IMR-90 (cell line): Measurements from ENCODE around the gene TTC3. TPM values are rescaled to one million over a fixed set of nuclear protein-coding genes. Genes with fewer than 3 reads are reported as not detected.

ENCODE experiments used
- ATAC-seq: fragments of 200-7000 bp; cut with Tn5 transposase; 2 replicates; pipeline ENCODE4 v1.9.1; 2020; ENCODE audit warnings: low read depth, mild to moderate bottlenecking, moderate library complexity
- BruUV-seq: library from RNA; stranded (reverse); fragments of 400-500 nt; replicated peaks from 2 replicates; lab custom pipeline; 2021; lab: Mats Ljungman, UMichigan
- CTCF ChIA-PET: fragments of 300-600 bp; formaldehyde crosslinking; extraction: SDS; loops from one replicate; lab custom pipeline; 2021; ENCODE audit warnings: antibody characterized with exemption; lab: Yijun Ruan, JAX
- POLR2A ChIA-PET: fragments of 300-600 bp; sonication (Branson Sonifier 250); formaldehyde crosslinking; loops from one replicate; lab custom pipeline; 2022; ENCODE audit warnings: antibody characterized with exemption; ENCODE audit not compliant: unreplicated experiment; lab: Charles Lee
- DNase-seq: peaks from one replicate; pipeline ENCODE4 v3.0.0; 2013
- H2AFZ ChIP-seq: replicated peaks from 2 replicates; pipeline ENCODE3; 2013; ENCODE audit warnings: low read length, mild to moderate bottlenecking; ENCODE audit not compliant: poor library complexity
- H2AK5ac ChIP-seq: 2 replicates; pipeline ENCODE4 v1.6.1; 2013; ENCODE audit warnings: low read depth, low read length, inconsistent platforms
- H2AK9ac ChIP-seq: replicated peaks from 2 replicates; pipeline ENCODE3; 2013; ENCODE audit warnings: mild to moderate bottlenecking, low read depth, low read length, moderate library complexity; ENCODE audit not compliant: poor library complexity
- H2BK120ac ChIP-seq: 2 replicates; pipeline ENCODE4 v1.6.1; 2013; ENCODE audit warnings: low read depth, low read length, inconsistent platforms
- H2BK15ac ChIP-seq: 3 replicates; pipeline ENCODE4 v1.6.1; 2013; ENCODE audit warnings: low read depth, low read length, inconsistent platforms
- H2BK20ac ChIP-seq: 2 replicates; pipeline ENCODE4 v1.6.1; 2013; ENCODE audit warnings: low read depth, mild to moderate bottlenecking, inconsistent platforms, low read length, moderate library complexity
- H2BK5ac ChIP-seq: 2 replicates; pipeline ENCODE4 v1.6.1; 2013; ENCODE audit warnings: mild to moderate bottlenecking, low read depth, low read length, inconsistent platforms; ENCODE audit not compliant: poor library complexity, severe bottlenecking
- H3K14ac ChIP-seq: replicated peaks from 2 replicates; pipeline ENCODE4 v1.6.1; 2013; ENCODE audit warnings: low read depth, low read length, inconsistent platforms
- H3K18ac ChIP-seq: 2 replicates; pipeline ENCODE4 v1.6.1; 2013; ENCODE audit warnings: low read depth, low read length, control low read depth
- H3K23ac ChIP-seq: 2 replicates; pipeline ENCODE4 v1.6.1; 2013; ENCODE audit warnings: low read depth, low read length, inconsistent platforms
- H3K27ac ChIP-seq: 2 replicates; pipeline ENCODE4 v1.5.1; 2013; ENCODE audit warnings: mild to moderate bottlenecking, control low read depth, low read length; ENCODE audit not compliant: insufficient read depth
- H3K27me3 ChIP-seq: 2 replicates; pipeline ENCODE4 v1.6.1; 2013; ENCODE audit warnings: low read length; ENCODE audit not compliant: control insufficient read depth, insufficient read depth
- H3K36me3 ChIP-seq: 2 replicates; pipeline ENCODE4 v1.6.1; 2013; ENCODE audit warnings: low read length, mixed read lengths; ENCODE audit not compliant: control insufficient read depth, insufficient read depth
- H3K4ac ChIP-seq: 2 replicates; pipeline ENCODE4 v1.6.1; 2013; ENCODE audit warnings: low read depth, low read length, inconsistent platforms
- H3K4me1 ChIP-seq: 2 replicates; pipeline ENCODE4 v1.6.1; 2013; ENCODE audit warnings: low read length, mixed read lengths; ENCODE audit not compliant: control insufficient read depth, insufficient read depth
- H3K4me2 ChIP-seq: 2 replicates; pipeline ENCODE4 v1.6.1; 2013; ENCODE audit warnings: low read depth, mild to moderate bottlenecking, control low read depth, low read length, moderate library complexity
- H3K4me3 ChIP-seq: 2 replicates; pipeline ENCODE4 v1.5.1; 2013; ENCODE audit warnings: low read depth, mild to moderate bottlenecking, control low read depth, low read length, moderate library complexity; ENCODE audit not compliant: insufficient read depth
- H3K56ac ChIP-seq: 2 replicates; pipeline ENCODE4 v1.6.1; 2013; ENCODE audit warnings: low read length, inconsistent platforms; ENCODE audit not compliant: insufficient read depth; ENCODE audit errors: extremely low read depth
- H3K79me1 ChIP-seq, 2 experiments: 2 replicates each; pipeline ENCODE4 v1.6.1; 2013; ENCODE audit warnings: low read length in 2 of 2, inconsistent platforms in 1 of 2, low read depth in 1 of 2
- H3K9ac ChIP-seq: 2 replicates; pipeline ENCODE4 v1.6.1; 2013; ENCODE audit warnings: low read depth, low read length, control low read depth
- H3K9me1 ChIP-seq: 2 replicates; pipeline ENCODE4 v1.6.1; 2013; ENCODE audit warnings: low read length, inconsistent platforms; ENCODE audit not compliant: insufficient read depth
- H3K9me3 ChIP-seq: 2 replicates; pipeline ENCODE4 v1.6.1; 2013; ENCODE audit warnings: low read length; ENCODE audit not compliant: control insufficient read depth, insufficient read depth
- H4K20me1 ChIP-seq: 2 replicates; pipeline ENCODE4 v1.6.1; 2013; ENCODE audit warnings: low read length, inconsistent platforms; ENCODE audit not compliant: insufficient read depth
- H4K5ac ChIP-seq: 2 replicates; pipeline ENCODE4 v1.6.1; 2013; ENCODE audit warnings: mild to moderate bottlenecking, low read depth, low read length, control low read depth
- H4K8ac ChIP-seq, 2 experiments: 2 replicates each; pipeline ENCODE4 v1.6.1; 2013; ENCODE audit warnings: low read depth in 2 of 2, low read length in 2 of 2, control low read depth in 1 of 2, inconsistent platforms in 1 of 2
- H4K91ac ChIP-seq: 2 replicates; pipeline ENCODE4 v1.6.1; 2013; ENCODE audit warnings: low read depth, low read length, inconsistent platforms; ENCODE audit not compliant: insufficient read depth
- BHLHE40 ChIP-seq: fragments of 150-350 bp; IDR thresholded peaks from 2 replicates; pipeline ENCODE4 v1.6.1; 2016; ENCODE audit warnings: mild to moderate bottlenecking, low read depth, low read length
- CHD1 ChIP-seq: IDR thresholded peaks from 2 replicates; pipeline ENCODE4 v1.6.1; 2012; ENCODE audit warnings: low read depth, low read length, improper control_type of control experiment
- NFE2L2 ChIP-seq: fragments of 150-350 bp; IDR thresholded peaks from 2 replicates; pipeline ENCODE4 v1.6.1; 2016; ENCODE audit warnings: low read depth, mild to moderate bottlenecking, low read length
- RAD21 ChIP-seq: IDR thresholded peaks from 2 replicates; pipeline ENCODE4 v1.6.1; 2012; ENCODE audit warnings: low read length, improper control_type of control experiment
- WGBS, 2 experiments: methylation state at CpG; one replicate each; pipeline versions ENCODE4 v1.1.5 to v1.1.7; 2013; ENCODE audit warnings: missing lambda C conversion rate in 2 of 2; ENCODE audit not compliant: insufficient read length in 1 of 2; ENCODE audit errors: extremely low coverage in 2 of 2; 5-methylcytosine and 5-hydroxymethylcytosine counted together
- dilution Hi-C: fragments of 300-500 bp; cut with HindIII; formaldehyde crosslinking; loops from one replicate; pipeline ENCODE4 v1.14.3; 2018; ENCODE audit warnings: low sequenced_read_pairs; ENCODE audit not compliant: unreplicated experiment
- in situ Hi-C: fragments of 300-500 bp; cut with MboI; formaldehyde crosslinking; loops from 3 replicates; pipeline ENCODE4 v1.14.3; 2019; ENCODE audit warnings: low sequenced_read_pairs, inconsistent platforms, mixed read lengths
- intact Hi-C: fragments of 100-400 bp; cut with micrococcal nuclease; formaldehyde crosslinking; loops from 2 replicates; pipeline ENCODE4 v1.10.0; 2022
- polyA plus RNA-seq, 3 experiments: library from polyadenylated mRNA; depleted of rRNA; stranded (reverse); fragments of >200 nt; gene quantifications; 2 replicates each; pipeline ENCODE4 v1.2.3, GENCODE V29; 2012; ENCODE audit warnings: low replicate concordance in 1 of 3
- total RNA-seq: library from RNA; depleted of rRNA; stranded (reverse); fragments of >200 nt; gene quantifications from 2 replicates; pipeline ENCODE4 v1.2.3, GENCODE V29; 2012

TTC3 gene
- total and polyA plus RNA-seq, 2 of the 4 experiments (the other 2 are of a cell fraction): 96.7 to 293 TPM

- POLR2A ChIA-PET: no interaction called here
- H2AFZ ChIP-seq: no peak overlapping the region
- ATAC-seq (no peak), DNase-seq (no peak)
- intact Hi-C loops (no loop called here), dilution Hi-C loops (no loop called here), in situ Hi-C loops (no loop called here)
- H2BK15ac ChIP-seq: no peak overlapping the region
- H3K14ac ChIP-seq: no peak overlapping the region
- no peak overlapping the region for H3K4ac ChIP-seq
- H2BK120ac ChIP-seq: no peak overlapping the region
- no peak overlapping the region for H2AK5ac ChIP-seq
- H4K8ac ChIP-seq: no peak overlapping the region
- H4K91ac ChIP-seq: no peak overlapping the region
- peaks cover 2% of the 10 kb centered on the region for H3K4me1 ChIP-seq
- BruUV-seq: no TSS peak
- no peaks in the 10 kb centered on the region for H3K9me3 ChIP-seq
- H3K18ac ChIP-seq: no peak overlapping the region
- no peak overlapping the region for H3K27ac ChIP-seq
- no peak overlapping the region for H3K56ac ChIP-seq
- H3K4me2 ChIP-seq: no peak overlapping the region
- peaks cover 9% of the 10 kb centered on the region; the same call in 1 of the 2 replicates for H3K9me1 ChIP-seq
- H2BK5ac ChIP-seq: no peak overlapping the region
- no peak overlapping the region for H3K9ac ChIP-seq
- WGBS, 2 experiments: no CpG with 5 or more reads among the region's 3 CpGs
- TF ChIP-seq CHD1: no peak
- TF ChIP-seq BHLHE40: no peak
- TF ChIP-seq NFE2L2: no peak
- no peak for TF ChIP-seq RAD21
- peaks cover 23 to 32% of the 10 kb centered on the region in 2 experiments for H3K79me1 ChIP-seq
- H4K5ac ChIP-seq: no peak overlapping the region
- H2BK20ac ChIP-seq: no peak overlapping the region
- no peak overlapping the region for H3K23ac ChIP-seq
- peaks cover 45% of the 10 kb centered on the region for H3K36me3 ChIP-seq
- H4K20me1 ChIP-seq: peaks cover 6% of the 10 kb centered on the region; the same call in 1 of the 2 replicates
- no peaks in the 10 kb centered on the region for H3K27me3 ChIP-seq
- no peak overlapping the region for H2AK9ac ChIP-seq
- CTCF ChIA-PET: no interaction called here
- no peak overlapping the region for H3K4me3 ChIP-seq
Measured at GRCh38 chr21:37172646-37173045, 99.6 kb downstream of the TTC3 start.
